Central memory CD8-positive, alpha-beta T cell (primary cell): ENCODE data around the gene CXorf49B.
"Not testable (repeated sequence)": the region's sequence is repeated elsewhere in the genome, so short reads cannot be mapped to it uniquely, and the experiment has no call there.

Experiments
- ATAC-seq: fragments of 150-1000 bp; cut with Tn5 transposase; replicated peaks from 2 replicates; pipeline ENCODE4 v1.10.0; 2022; ENCODE audit warnings: mild to moderate bottlenecking, moderate FRiP score, moderate number of reproducible peaks; ENCODE audit not compliant: poor library complexity, severe bottlenecking; ENCODE audit errors: extremely low read depth
- DNase-seq, 2 donors: peaks; one replicate each; pipeline ENCODE4 v3.0.0; 2021; ENCODE audit warnings: low spot score in 2 of 2
- H3K27ac Mint-ChIP-seq: one replicate; pipeline ENCODE4 v1.8.0; 2022; ENCODE audit warnings: low read depth, mild to moderate bottlenecking, moderate library complexity, mixed read lengths
- H3K27me3 Mint-ChIP-seq: one replicate; pipeline ENCODE4 v1.8.0; 2022; ENCODE audit warnings: mixed read lengths
- H3K36me3 Mint-ChIP-seq: one replicate; pipeline ENCODE4 v1.8.0; 2022; ENCODE audit warnings: mild to moderate bottlenecking, moderate library complexity, mixed read lengths; ENCODE audit not compliant: insufficient read depth
- H3K4me1 Mint-ChIP-seq: one replicate; pipeline ENCODE4 v1.8.0; 2022; ENCODE audit warnings: mixed read lengths
- H3K4me3 Mint-ChIP-seq: one replicate; pipeline ENCODE4 v1.8.0; 2022; ENCODE audit warnings: mild to moderate bottlenecking, moderate library complexity, mixed read lengths
- H3K9me3 Mint-ChIP-seq: one replicate; pipeline ENCODE4 v1.8.0; 2022; ENCODE audit warnings: mixed read lengths

CXorf49B gene

DNA sequence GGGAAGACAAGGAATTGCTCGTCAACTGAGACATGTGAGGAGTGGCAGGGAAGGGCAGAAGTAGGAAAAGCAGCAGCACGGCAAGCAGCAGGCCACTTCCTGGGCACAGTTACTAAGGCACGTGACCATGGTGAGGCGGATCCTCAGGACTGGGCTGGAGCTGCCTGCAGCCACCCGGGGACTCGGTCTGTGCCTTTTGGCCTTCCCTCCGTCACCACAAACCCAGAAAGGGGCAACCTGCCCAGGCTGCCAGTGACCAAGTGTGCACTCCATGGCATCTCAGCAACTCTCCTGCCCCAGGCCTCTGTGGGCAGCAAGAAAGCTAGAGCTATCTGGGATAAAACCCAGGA, 19.8 kb downstream of the CXorf49B start:
- H3K4me3 Mint-ChIP-seq, H3K9me3 Mint-ChIP-seq, H3K4me1 Mint-ChIP-seq, DNase-seq, H3K27ac Mint-ChIP-seq, H3K27me3 Mint-ChIP-seq, H3K36me3 Mint-ChIP-seq: not testable (repeated sequence)
- peak; percentile 26 for ATAC-seq

DNA sequence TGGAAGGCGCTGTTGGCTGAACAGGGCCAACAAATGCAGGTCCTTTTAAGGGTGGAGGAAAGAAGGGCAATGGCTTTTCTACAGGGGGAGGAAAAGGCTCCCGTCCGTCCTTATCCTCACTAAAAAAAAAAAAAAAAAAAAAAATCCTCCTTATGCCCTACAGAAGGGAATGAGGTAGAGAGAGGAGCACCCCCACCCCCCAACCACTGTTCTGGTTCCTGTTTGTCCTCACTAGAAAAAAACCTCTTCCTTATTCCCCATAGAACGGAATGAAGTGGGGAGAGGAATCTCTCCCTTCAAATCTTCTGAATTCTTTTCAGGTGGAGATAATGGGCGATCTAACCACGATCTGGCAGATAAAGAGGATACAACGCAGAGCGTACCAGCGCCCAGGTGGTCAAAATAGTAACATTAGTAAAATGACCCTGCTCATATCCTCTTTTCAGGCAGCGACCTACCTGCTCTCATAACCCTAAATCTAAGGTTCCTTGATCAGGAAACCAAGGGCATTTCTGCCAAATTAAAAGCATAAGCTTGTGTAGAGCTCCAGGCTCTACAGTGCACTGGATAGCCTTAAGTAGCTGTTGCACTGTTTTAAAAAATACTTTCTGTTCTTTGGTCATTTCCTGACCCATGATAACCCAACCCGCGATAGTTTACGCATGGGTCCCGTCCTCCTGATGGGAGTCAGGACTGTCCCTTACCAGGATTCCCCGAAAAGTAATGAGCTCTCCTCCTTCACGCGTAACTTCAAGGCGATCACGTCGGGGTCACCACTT, 20.6 kb downstream of the CXorf49B start:
- H3K27me3 Mint-ChIP-seq, H3K27ac Mint-ChIP-seq, H3K36me3 Mint-ChIP-seq, DNase-seq, H3K4me1 Mint-ChIP-seq, H3K4me3 Mint-ChIP-seq, H3K9me3 Mint-ChIP-seq: not testable (repeated sequence)
- ATAC-seq = peak; percentile 17

DNA sequence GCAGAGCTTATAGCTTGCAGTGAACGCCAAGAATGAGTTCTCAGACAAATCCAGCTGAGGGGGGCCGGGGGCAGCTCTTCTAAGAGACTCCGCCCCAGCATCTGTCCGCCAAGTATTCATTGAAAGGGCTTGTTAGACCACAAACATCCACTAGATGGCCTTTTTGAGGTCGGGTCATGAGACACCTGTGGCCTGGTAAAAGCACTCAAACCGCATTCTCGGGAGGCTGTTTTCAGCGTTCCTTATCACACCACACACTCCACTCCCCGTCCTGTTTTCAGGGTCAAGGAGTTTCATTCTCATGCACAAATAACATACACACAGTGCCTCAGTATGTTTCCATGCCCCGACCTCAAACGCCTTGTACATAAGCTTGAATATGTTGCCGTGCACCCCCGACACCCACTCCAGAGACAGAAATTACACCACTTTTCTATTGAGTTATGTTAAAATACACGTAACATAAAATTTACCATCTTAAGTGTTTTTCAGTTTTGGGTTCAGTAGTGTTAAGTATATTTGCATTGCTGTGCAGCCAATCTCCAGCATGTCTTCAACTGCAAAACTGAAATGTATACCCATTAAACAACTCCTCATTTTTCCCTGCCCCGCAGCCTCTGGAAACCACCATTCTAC, 21.3 kb downstream of the CXorf49B start:
- peak; percentile 64 for ATAC-seq
- H3K9me3 Mint-ChIP-seq, H3K4me1 Mint-ChIP-seq, H3K27ac Mint-ChIP-seq, H3K36me3 Mint-ChIP-seq, DNase-seq, H3K27me3 Mint-ChIP-seq, H3K4me3 Mint-ChIP-seq: not testable (repeated sequence)

DNA sequence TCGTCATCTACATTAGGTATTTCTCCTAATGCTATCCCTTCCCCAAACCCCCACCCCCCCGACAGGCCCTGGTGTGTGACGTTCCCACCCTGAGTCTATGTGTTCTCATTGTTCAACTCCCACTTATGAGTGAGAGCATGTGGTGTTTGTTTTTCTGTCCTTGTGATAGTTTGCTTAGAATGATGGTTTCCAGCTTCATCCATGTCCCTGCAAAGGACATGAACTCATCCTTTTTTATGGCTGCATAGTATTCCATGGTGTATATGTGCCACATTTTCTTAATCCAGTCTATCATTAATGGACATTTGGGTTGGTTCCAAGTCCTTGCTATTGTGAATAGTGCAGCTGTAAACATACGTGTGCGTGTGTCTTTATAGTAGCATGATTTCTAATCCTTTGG, 43.3 kb downstream of the CXorf49B start:
- H3K36me3 Mint-ChIP-seq, H3K27ac Mint-ChIP-seq, DNase-seq, H3K9me3 Mint-ChIP-seq, ATAC-seq, H3K4me3 Mint-ChIP-seq, H3K4me1 Mint-ChIP-seq: not testable (repeated sequence)
- peaks cover 20% of the 10 kb centered on the region for H3K27me3 Mint-ChIP-seq

DNA sequence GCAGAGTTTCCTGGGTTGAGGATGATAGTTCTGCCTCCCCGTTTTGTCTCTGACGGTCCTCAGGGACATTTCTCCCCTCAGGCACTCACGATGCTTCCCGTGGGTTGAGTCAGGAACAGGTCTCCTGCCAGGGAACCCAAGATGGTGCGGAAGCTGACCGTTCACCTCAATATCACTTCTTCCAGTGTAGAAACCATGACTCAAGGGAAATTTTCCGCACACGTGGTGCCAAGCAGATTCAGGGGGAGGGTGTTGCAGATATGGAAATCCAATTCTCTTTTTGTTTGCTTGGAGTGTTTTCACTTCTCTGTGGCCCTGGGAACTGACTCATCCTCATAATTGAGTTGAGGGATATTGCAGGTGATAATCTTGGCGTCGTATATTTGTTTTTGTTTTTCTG, 46.7 kb downstream of the CXorf49B start:
- Mint-ChIP-seq H3K36me3 (no peaks in the 10 kb centered on the region), H3K27ac (no peak overlapping the region)
- DNase-seq = no peak

DNA sequence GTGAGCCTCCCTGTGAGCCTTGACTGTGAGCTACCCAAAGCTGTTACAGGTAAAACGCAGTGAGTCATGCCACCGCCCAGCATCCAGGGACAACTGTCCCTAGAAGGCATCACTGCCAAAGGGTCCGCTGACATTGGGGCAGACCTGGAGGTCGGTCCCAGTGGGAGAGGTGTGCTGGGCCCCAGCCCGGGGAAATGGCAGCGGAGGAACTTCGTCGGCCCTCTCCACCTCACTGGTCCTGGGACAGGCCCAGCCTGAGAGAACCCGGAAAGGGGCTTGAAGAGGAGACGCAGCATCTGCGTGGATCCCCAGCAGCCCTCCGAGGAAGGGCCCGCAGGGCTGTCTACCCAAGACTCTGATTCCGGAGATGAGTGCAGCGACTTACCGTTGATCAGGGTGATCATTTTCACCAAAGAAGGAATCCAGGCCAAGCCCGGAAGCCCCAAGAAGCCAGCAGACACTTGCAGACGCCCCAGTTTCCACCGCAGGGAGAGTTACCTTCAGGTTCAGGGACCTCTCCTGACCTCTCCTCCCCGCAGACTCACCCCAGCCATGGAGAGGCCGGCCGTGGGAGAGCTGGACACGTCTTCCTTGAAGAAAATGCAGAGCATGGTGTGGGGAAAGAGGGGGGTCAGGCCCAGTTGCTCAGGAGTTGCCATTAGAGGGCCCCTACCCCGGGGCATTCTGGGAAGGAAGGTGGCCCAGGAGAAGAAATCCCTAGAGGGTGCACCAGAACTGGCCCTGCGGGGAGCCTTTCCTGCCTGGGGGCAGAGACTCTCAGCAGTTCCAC, 51.2 kb downstream of the CXorf49B start:
- Mint-ChIP-seq H3K9me3 (no peaks in the 10 kb centered on the region), H3K36me3 (no peaks in the 10 kb centered on the region), H3K4me3 (no peak overlapping the region), H3K27ac (no peak overlapping the region), H3K27me3 (peaks cover 26% of the 10 kb centered on the region), H3K4me1 (no peaks in the 10 kb centered on the region)
- DNase-seq (no peak), ATAC-seq (no peak)

More for the DNA sequence above, 46.7 kb downstream of the CXorf49B start:
- Mint-ChIP-seq H3K4me3 (no peak overlapping the region), H3K4me1 (no peaks in the 10 kb centered on the region), H3K27me3 (peaks cover 16% of the 10 kb centered on the region), H3K9me3 (no peaks in the 10 kb centered on the region)
- ATAC-seq = no peak

DNA sequence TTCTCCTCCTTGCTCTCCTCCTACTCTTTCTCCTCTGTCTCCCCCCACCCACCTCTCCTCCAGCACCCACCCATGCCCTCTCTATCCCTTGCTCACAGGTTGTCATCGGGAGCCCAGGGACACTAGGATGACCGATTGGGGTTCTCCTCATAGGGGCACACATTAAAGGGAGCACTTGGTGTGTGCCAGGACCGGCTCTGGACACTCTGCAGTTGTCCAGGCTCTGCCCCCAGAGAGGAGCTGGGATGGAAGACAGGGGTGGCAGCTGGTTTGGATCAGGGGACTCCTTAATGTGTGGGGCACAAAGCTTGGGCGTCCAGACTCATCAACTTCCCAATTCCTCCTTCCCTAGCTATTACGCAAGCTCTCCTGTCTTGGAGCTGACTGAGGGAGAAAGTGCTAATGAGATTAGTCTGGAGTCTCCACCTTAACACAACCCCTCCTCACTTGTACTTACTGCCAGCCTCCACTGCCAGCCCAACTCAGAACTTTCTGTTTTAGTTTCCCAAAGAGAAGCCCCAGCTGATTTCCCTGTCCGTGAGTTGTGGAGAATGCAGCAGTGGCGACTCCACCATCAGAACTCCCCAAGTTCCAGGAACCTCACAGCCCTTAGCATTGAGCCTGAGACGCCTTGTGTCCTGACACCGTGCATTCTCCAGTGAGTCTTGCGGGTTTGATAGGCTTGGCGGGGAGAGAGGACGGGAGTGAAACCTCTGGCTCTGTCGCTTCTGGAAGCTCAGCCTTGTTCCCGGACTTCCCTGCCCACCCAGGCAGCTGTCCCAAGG, 52.2 kb downstream of the CXorf49B start:
- H3K27me3 Mint-ChIP-seq = peaks cover 33% of the 10 kb centered on the region
- DNase-seq = no peak
- no peak for ATAC-seq
- no peak overlapping the region for H3K4me3 Mint-ChIP-seq
- H3K4me1 Mint-ChIP-seq = no peaks in the 10 kb centered on the region
- no peak overlapping the region for H3K27ac Mint-ChIP-seq
- no peaks in the 10 kb centered on the region for H3K9me3 Mint-ChIP-seq
- no peaks in the 10 kb centered on the region for H3K36me3 Mint-ChIP-seq

DNA sequence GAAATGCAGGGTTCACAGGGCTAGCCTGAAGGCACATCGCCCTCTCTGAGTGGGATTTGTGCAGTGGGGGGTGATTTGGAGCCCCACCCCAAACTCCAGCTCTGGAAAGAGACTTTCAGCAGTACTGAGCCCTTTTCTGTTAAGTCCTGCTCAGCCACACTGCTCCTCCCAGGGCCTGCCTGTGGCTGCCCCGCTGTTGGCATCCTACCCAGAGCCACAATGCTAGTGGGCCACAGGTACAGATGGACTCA, 52.7 kb downstream of the CXorf49B start:
- DNase-seq = no peak
- H3K4me3 Mint-ChIP-seq = no peak overlapping the region
- no peaks in the 10 kb centered on the region for H3K9me3 Mint-ChIP-seq
- no peak for ATAC-seq
- no peaks in the 10 kb centered on the region for H3K36me3 Mint-ChIP-seq
- no peak overlapping the region for H3K27ac Mint-ChIP-seq
- H3K27me3 Mint-ChIP-seq = peaks cover 33% of the 10 kb centered on the region
- H3K4me1 Mint-ChIP-seq = no peaks in the 10 kb centered on the region
